Left lung (tissue), 10 donors: ENCODE measurements around the gene OSBP2. TPM values are rescaled to one million over a fixed set of nuclear protein-coding genes. Genes with fewer than 3 reads are reported as not detected.

Experiments used
- ATAC-seq: fragments of 200-7000 bp; cut with Tn5 transposase; one replicate; pipeline ENCODE4 v1.9.1; 2020; ENCODE audit warnings: moderate library complexity
- DNase-seq, 4 donors: peaks; one replicate each; pipeline ENCODE4 v3.0.0-alpha.2; 2013 to 2020
- H3K27ac ChIP-seq, 2 donors: fragments of 200-600 bp; sonication (generic) in 1 of 2; one replicate each; pipeline versions ENCODE4 v1.5.0 to v1.8.0; 2020 to 2021
- H3K27me3 ChIP-seq, 2 donors: fragments of 200-600 bp; sonication (generic) in 1 of 2; one replicate each; pipeline versions ENCODE4 v1.5.0 to v1.8.0; 2020 to 2021
- H3K36me3 ChIP-seq, 2 donors: fragments of 200-600 bp; sonication (generic) in 1 of 2; one replicate each; pipeline versions ENCODE4 v1.5.0 to v1.8.0; 2020 to 2021
- H3K4me1 ChIP-seq, 2 donors: fragments of 200-600 bp; one replicate each; pipeline ENCODE4 v1.8.0; 2021
- H3K4me3 ChIP-seq, 2 donors: fragments of 200-600 bp; sonication (generic) in 1 of 2; one replicate each; pipeline versions ENCODE4 v1.5.0 to v1.8.0; 2020 to 2021; ENCODE audit warnings: mild to moderate bottlenecking in 1 of 2
- H3K9me3 ChIP-seq, 2 donors: fragments of 200-600 bp; sonication (generic) in 1 of 2; one replicate each; pipeline versions ENCODE4 v1.5.0 to v1.8.0; 2020 to 2021
- intact Hi-C, 2 donors: fragments of 100-400 bp; cut with DNase I; formaldehyde crosslinking; loops; one replicate each; pipeline versions ENCODE4 v1.11.2 to v1.14.2; 2022
- polyA plus RNA-seq, 6 donors: library from polyadenylated mRNA; unstranded; fragments of 120-200 nt; gene quantifications; one replicate each; pipeline ENCODE4 v1.2.1, GENCODE V29; 2013; ENCODE audit not compliant: insufficient read length in 6 of 6
- total RNA-seq, 2 donors: library from RNA; stranded (reverse); fragmentation: NEBNext Ultra II Directional; extraction: Animal tissue kit (Norgen Biotek cat#: 25700); gene quantifications; one replicate each; pipeline ENCODE4 v1.2.1, GENCODE V29; 2021
- TF ChIP-seq, protein P1 (sequence below), 2 donors: fragments of 200-600 bp; sonication (generic) in 1 of 2; IDR thresholded peaks; one replicate each; pipeline versions ENCODE4 v1.5.0 to v1.8.0; 2021; ENCODE audit warnings: antibody characterized with exemption in 2 of 2
- donor health status: DM: no; HTN: yes; CAD: no.
- donor health status: DM: no; HTN: no; CAD: no.

OSBP2 gene
- total and polyA plus RNA-seq, 8 donors: 4.0 to 21.0 (median 15.8) TPM

DNA sequence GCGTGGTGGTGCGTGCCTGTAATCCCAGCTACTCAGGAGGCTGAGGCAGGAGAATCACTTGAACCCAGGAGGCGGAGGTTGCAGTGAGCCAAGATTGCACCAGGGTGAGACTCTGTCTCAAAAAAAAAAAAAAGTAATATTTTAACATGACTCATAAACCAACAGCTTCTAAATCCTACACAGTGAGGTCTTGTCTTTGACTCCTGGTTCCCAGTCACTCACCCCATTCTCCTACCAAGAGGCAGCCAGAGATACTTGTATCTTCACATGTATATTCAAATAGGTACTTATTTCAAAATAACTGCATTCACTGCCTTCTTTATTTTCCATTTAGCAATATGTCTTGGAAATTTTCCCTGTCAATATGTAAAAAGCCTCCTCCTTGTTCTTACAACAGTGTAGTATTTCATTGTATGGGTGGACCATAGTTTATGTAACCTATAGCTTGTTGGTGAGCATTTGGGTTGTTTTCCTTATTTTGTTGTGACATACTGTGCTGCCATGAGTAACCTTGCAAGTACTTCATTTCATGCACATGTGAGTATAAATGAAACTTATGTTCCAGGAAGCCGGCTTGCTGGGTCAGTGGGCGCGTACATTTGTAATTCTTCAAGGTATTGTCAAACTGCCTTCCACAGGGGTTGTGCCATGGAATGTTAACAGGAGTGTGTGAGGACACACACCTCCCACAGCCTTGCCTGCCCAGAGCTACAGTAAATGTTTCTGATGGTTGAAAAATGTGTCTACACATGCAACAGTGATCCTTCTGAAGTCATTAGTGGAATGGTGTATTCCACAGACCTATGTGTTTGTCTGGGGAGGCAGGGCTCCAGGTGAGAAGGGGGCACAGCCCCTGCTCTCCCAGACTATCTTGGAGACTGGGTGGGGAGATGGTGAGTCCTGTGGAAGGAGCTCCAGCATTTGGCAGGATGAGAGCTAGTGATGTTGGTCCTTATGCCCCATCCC lies 47.9 kb downstream of the OSBP2 start:
- DNase-seq (no peak), ATAC-seq (no peak)
- no peaks in the 10 kb centered on the region for H3K9me3 ChIP-seq
- H3K27ac ChIP-seq: no peak overlapping the region
- intact Hi-C loops: no loop called here
- no peak overlapping the region for H3K4me3 ChIP-seq
- H3K4me1 ChIP-seq: no peaks in the 10 kb centered on the region
- TF ChIP-seq, protein P1, sequence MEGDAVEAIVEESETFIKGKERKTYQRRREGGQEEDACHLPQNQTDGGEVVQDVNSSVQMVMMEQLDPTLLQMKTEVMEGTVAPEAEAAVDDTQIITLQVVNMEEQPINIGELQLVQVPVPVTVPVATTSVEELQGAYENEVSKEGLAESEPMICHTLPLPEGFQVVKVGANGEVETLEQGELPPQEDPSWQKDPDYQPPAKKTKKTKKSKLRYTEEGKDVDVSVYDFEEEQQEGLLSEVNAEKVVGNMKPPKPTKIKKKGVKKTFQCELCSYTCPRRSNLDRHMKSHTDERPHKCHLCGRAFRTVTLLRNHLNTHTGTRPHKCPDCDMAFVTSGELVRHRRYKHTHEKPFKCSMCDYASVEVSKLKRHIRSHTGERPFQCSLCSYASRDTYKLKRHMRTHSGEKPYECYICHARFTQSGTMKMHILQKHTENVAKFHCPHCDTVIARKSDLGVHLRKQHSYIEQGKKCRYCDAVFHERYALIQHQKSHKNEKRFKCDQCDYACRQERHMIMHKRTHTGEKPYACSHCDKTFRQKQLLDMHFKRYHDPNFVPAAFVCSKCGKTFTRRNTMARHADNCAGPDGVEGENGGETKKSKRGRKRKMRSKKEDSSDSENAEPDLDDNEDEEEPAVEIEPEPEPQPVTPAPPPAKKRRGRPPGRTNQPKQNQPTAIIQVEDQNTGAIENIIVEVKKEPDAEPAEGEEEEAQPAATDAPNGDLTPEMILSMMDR (IDR thresholded peaks at IDR 0.05): no peak
- H3K36me3 ChIP-seq: no peaks in the 10 kb centered on the region
- no peaks in the 10 kb centered on the region for H3K27me3 ChIP-seq

DNA sequence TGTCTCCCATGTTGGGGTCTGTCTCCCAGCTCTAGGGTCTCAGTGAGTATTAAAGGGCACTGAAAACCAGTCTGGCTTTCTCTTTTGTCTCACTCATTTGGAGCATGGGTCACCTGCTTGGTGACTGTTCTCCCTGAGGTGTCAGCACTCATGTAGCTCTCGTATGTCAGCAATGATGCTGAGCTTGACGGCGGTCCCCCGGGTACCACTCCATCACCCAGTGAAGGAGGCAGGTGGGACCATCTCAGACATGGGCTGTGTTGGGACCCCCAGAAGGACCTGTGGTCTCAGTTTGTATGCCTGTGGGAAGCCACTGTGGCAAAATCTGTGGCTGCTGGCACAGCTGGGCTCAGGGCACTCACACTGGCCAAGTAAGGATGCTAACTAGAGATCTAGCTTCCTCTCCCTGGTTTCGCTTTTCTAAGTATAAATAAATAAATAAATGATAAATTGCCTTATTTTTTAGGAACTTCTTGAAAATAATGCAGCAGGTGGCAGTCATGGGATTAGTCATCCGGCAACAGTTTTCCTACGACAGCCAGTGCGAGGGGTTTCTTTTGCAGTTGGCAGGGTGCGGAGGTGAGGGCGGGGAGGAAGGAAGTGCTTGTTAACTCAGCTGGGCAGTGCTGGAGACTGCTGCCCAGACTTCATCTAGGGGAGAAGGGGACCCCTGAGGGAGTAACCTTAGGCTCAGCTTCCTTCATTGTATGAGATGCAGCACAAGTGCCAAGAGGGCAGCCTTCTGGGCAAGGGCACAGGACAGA lies 48.8 kb downstream of the OSBP2 start:
- intact Hi-C loops: no loop called here
- H3K9me3 ChIP-seq: no peaks in the 10 kb centered on the region
- DNase-seq: no peak
- ATAC-seq: no peak
- no peak overlapping the region for H3K27ac ChIP-seq
- H3K27me3 ChIP-seq: no peaks in the 10 kb centered on the region
- TF ChIP-seq, protein P1 (IDR thresholded peaks at IDR 0.05): no peak
- no peak overlapping the region for H3K4me3 ChIP-seq
- H3K36me3 ChIP-seq: no peaks in the 10 kb centered on the region
- H3K4me1 ChIP-seq: no peaks in the 10 kb centered on the region

DNA sequence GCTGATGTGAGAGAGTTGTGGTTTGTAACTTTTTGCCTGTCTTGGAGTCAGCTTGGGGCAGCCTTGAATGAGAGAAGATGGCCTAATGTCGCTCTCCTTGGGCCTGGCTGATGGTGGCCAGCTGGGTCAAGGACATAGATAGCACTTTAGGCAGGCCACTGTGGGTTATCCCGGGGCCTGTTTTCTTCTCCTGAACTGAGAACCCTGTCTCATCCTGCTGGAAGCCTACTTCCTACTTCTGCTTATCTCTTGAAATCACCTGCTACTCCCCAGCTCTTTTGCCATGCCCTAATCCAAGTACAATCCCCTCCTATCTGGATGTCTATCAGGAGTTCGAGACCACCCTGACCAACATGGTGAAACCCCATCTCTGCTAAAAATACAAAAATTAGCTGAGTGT lies 49.5 kb downstream of the OSBP2 start:
- Histone ChIP-seq H3K27ac (no peak overlapping the region), H3K9me3 (no peaks in the 10 kb centered on the region), H3K27me3 (no peaks in the 10 kb centered on the region), H3K4me1 (no peaks in the 10 kb centered on the region), H3K4me3 (no peak overlapping the region), H3K36me3 (no peaks in the 10 kb centered on the region)
- ATAC-seq: no peak
- DNase-seq: no peak
- TF ChIP-seq, protein P1 (IDR thresholded peaks at IDR 0.05): no peak
- intact Hi-C loops: no loop called here

DNA sequence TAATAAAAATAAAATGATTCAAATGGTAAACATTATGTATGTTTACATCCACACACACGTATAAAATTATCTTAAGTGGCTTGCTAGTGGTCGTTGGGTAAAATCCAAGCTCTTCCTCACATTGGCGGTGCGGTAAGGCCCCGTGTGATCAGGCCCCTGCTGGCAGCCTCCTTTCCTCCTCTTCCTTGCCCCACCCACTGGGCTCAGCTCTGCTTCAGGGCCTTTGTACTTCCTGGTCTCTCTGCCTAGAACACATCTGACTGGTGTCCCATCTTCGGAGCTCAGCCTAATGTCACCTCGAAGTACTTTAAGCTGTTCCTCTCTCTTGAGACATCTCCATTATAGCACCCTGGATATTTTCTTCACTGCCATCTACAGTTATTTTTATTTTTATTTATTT lies 52.8 kb downstream of the OSBP2 start:
- Histone ChIP-seq H3K4me3 (no peak overlapping the region), H3K36me3 (no peaks in the 10 kb centered on the region), H3K4me1 (no peaks in the 10 kb centered on the region), H3K27me3 (no peaks in the 10 kb centered on the region), H3K27ac (no peak overlapping the region), H3K9me3 (no peaks in the 10 kb centered on the region)
- intact Hi-C loops: no loop called here
- ATAC-seq: no peak
- TF ChIP-seq, protein P1 (IDR thresholded peaks at IDR 0.05): no peak
- DNase-seq: no peak

DNA sequence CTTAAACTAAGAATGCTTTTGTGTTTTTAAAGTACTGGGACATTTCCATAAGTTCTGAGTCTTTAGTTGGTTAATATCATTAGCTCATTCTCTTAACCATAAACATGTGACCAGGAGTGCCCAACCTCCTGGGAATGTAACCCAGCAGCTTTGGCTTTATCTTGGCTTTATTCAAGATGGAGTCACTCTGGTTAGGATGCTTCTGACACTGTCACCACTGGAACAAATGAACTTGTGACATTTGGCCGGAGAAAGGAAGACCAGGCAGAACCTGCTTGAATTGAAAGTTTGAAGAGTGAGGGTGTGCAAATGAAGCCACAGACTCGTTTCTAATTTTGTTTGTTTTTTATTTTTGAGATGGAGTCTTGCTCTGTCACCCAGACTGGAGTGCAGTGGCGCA lies 54.6 kb downstream of the OSBP2 start:
- H3K4me3 ChIP-seq: no peak overlapping the region
- no peak overlapping the region for H3K27ac ChIP-seq
- no peak for DNase-seq
- no peaks in the 10 kb centered on the region for H3K9me3 ChIP-seq
- intact Hi-C loops: no loop called here
- TF ChIP-seq, protein P1 (IDR thresholded peaks at IDR 0.05): no peak
- ATAC-seq: no peak
- H3K36me3 ChIP-seq: no peaks in the 10 kb centered on the region
- H3K4me1 ChIP-seq: no peaks in the 10 kb centered on the region
- no peaks in the 10 kb centered on the region for H3K27me3 ChIP-seq
